ENCODE results near the gene PCBP3. TPM values are rescaled to one million over a fixed set of nuclear protein-coding genes. Genes with fewer than 3 reads are reported as not detected.
"Not testable (repeated sequence)": the region's sequence is repeated elsewhere in the genome, so short reads cannot be mapped to it uniquely, and the experiment has no call there.

PCBP3 gene
- total RNA-seq, 1 experiment from 2014 or later, result 1.4 TPM

GRCh38 chr21:45611939-45612664 is 31.4 kb upstream of the PCBP3 start:
- DNase-seq, result no peak
- Mint-ChIP-seq H3K4me3 (ENCODE audit: low read depth, unreplicated experiment) (no peak overlapping the region), H3K9me3 (ENCODE audit: low read depth, unreplicated experiment) (no peaks in the 10 kb centered on the region), H3K36me3 (ENCODE audit: insufficient read depth, unreplicated experiment) (no peaks in the 10 kb centered on the region), H3K27ac (ENCODE audit: unreplicated experiment) (no peak overlapping the region), H3K27me3 (ENCODE audit: unreplicated experiment) (peaks cover 96% of the 10 kb centered on the region), H3K4me1 (ENCODE audit: low read depth, unreplicated experiment) (no peaks in the 10 kb centered on the region)
- TF ChIP-seq CTCF (IDR thresholded peaks at IDR 0.05; ENCODE audit: unreplicated experiment), result no peak
- intact Hi-C loops (cut with micrococcal nuclease; ENCODE audit: unreplicated experiment), result no loop called here
- CTCF ChIA-PET, result no interaction called here
- BruUV-seq (replicated peaks), result no TSS peak

- H3K27ac Mint-ChIP-seq (ENCODE audit: unreplicated experiment); intact Hi-C loops (cut with micrococcal nuclease; ENCODE audit: unreplicated experiment); CTCF ChIA-PET; H3K4me1 Mint-ChIP-seq (ENCODE audit: low read depth, unreplicated experiment); BruUV-seq (replicated peaks); H3K9me3 Mint-ChIP-seq (ENCODE audit: low read depth, unreplicated experiment); H3K4me3 Mint-ChIP-seq (ENCODE audit: low read depth, unreplicated experiment); DNase-seq; H3K36me3 Mint-ChIP-seq (ENCODE audit: insufficient read depth, unreplicated experiment): not testable (repeated sequence)
- peaks cover 96% of the 10 kb centered on the region for H3K27me3 Mint-ChIP-seq (ENCODE audit: unreplicated experiment)
Measured at GRCh38 chr21:45612665-45613019, 30.9 kb upstream of the PCBP3 start.

GRCh38 chr21:45613396-45613795 is 30.1 kb upstream of the PCBP3 start:
- no TSS peak for BruUV-seq (replicated peaks)

GRCh38 chr21:45613881-45614280 is 29.6 kb upstream of the PCBP3 start:
- Mint-ChIP-seq H3K4me1 (ENCODE audit: low read depth, unreplicated experiment) (no peaks in the 10 kb centered on the region), H3K9me3 (ENCODE audit: low read depth, unreplicated experiment) (no peaks in the 10 kb centered on the region), H3K36me3 (ENCODE audit: insufficient read depth, unreplicated experiment) (no peaks in the 10 kb centered on the region), H3K27me3 (ENCODE audit: unreplicated experiment) (peaks cover 97% of the 10 kb centered on the region), H3K27ac (ENCODE audit: unreplicated experiment) (no peak overlapping the region), H3K4me3 (ENCODE audit: low read depth, unreplicated experiment) (no peak overlapping the region)
- BruUV-seq (replicated peaks), result no TSS peak
- CTCF ChIA-PET, result no interaction called here
- TF ChIP-seq CTCF (IDR thresholded peaks at IDR 0.05; ENCODE audit: unreplicated experiment), result no peak
- intact Hi-C loops (cut with micrococcal nuclease; ENCODE audit: unreplicated experiment), result no loop called here
- no peak for DNase-seq

More at GRCh38 chr21:45613396-45613795, 30.1 kb upstream of the PCBP3 start:
- CTCF ChIA-PET, result no interaction called here
- no peaks in the 10 kb centered on the region for H3K36me3 Mint-ChIP-seq (ENCODE audit: insufficient read depth, unreplicated experiment)
- intact Hi-C loops (cut with micrococcal nuclease; ENCODE audit: unreplicated experiment), result no loop called here
- no peak overlapping the region for H3K27ac Mint-ChIP-seq (ENCODE audit: unreplicated experiment)
- no peak for DNase-seq
- H3K27me3 Mint-ChIP-seq (ENCODE audit: unreplicated experiment), result peaks cover 97% of the 10 kb centered on the region
- H3K4me1 Mint-ChIP-seq (ENCODE audit: low read depth, unreplicated experiment), result no peaks in the 10 kb centered on the region
- no peak for TF ChIP-seq CTCF (IDR thresholded peaks at IDR 0.05; ENCODE audit: unreplicated experiment)
- H3K4me3 Mint-ChIP-seq (ENCODE audit: low read depth, unreplicated experiment), result no peak overlapping the region
- H3K9me3 Mint-ChIP-seq (ENCODE audit: low read depth, unreplicated experiment), result no peaks in the 10 kb centered on the region

- no peak overlapping the region for H3K27ac Mint-ChIP-seq (ENCODE audit: unreplicated experiment)
- no peak for TF ChIP-seq CTCF (IDR thresholded peaks at IDR 0.05; ENCODE audit: unreplicated experiment)
- no peaks in the 10 kb centered on the region for H3K36me3 Mint-ChIP-seq (ENCODE audit: insufficient read depth, unreplicated experiment)
- DNase-seq, result no peak
- peaks cover 7% of the 10 kb centered on the region for H3K4me1 Mint-ChIP-seq (ENCODE audit: low read depth, unreplicated experiment)
- peaks cover 97% of the 10 kb centered on the region for H3K27me3 Mint-ChIP-seq (ENCODE audit: unreplicated experiment)
- no peak overlapping the region for H3K4me3 Mint-ChIP-seq (ENCODE audit: low read depth, unreplicated experiment)
- no peaks in the 10 kb centered on the region for H3K9me3 Mint-ChIP-seq (ENCODE audit: low read depth, unreplicated experiment)
- no TSS peak for BruUV-seq (replicated peaks)
- intact Hi-C loops (cut with micrococcal nuclease; ENCODE audit: unreplicated experiment), result no loop called here
- CTCF ChIA-PET, result no interaction called here
Measured at GRCh38 chr21:45615145-45615711, 28.3 kb upstream of the PCBP3 start.
